Endothelial cell of umbilical vein (primary cell): Measurements from ENCODE around the gene CREB3L2. TPM values are rescaled to one million over a fixed set of nuclear protein-coding genes. Genes with fewer than 3 reads are reported as not detected.

ENCODE experiments used
- BruUV-seq: library from RNA; stranded (reverse); fragments of 400-500 nt; replicated peaks from 2 replicates; lab custom pipeline; 2021; lab: Mats Ljungman, UMichigan
- CTCF ChIA-PET: fragments of 300-600, 350-600 bp; sonication (Branson Sonifier 250); formaldehyde crosslinking; loops from one replicate; lab custom pipeline; 2021; ENCODE audit warnings: antibody characterized with exemption, inconsistent platforms; lab: Charles Lee
- POLR2A ChIA-PET: fragments of 300-600, 350-600 bp; sonication (Branson Sonifier 250); formaldehyde crosslinking; loops from one replicate; lab custom pipeline; 2021; ENCODE audit warnings: antibody characterized with exemption, inconsistent platforms; lab: Charles Lee
- DNase-seq: peaks from one replicate; pipeline ENCODE4 v3.0.0-alpha.2; 2011; ENCODE audit warnings: low read depth, low spot score
- FAIRE-seq: peaks from 2 replicates; lab custom pipeline; 2011; peaks lifted over from hg19 to GRCh38; lab: Jason Lieb, UNC
- H2AFZ ChIP-seq: 2 replicates; pipeline ENCODE4 v1.6.0; 2012; ENCODE audit warnings: low read depth, low read length, control low read depth, inconsistent platforms
- H3K27ac ChIP-seq: 2 replicates; pipeline ENCODE4 v1.5.1; 2011; ENCODE audit warnings: low read depth, mild to moderate bottlenecking, control low read depth, low read length, moderate library complexity; ENCODE audit not compliant: insufficient read depth
- H3K27me3 ChIP-seq, 2 experiments: 2 replicates each; pipeline versions ENCODE4 v1.6.0 to v1.6.1; 2011; ENCODE audit warnings: low read length in 2 of 2, mixed read lengths in 1 of 2; ENCODE audit not compliant: control insufficient read depth in 2 of 2, insufficient read depth in 2 of 2
- H3K36me3 ChIP-seq, 2 experiments: 2 replicates in 1 of 2; 3 replicates in 1 of 2; pipeline ENCODE4 v1.5.1; 2011; ENCODE audit warnings: low read length in 2 of 2, mild to moderate bottlenecking in 1 of 2, moderate library complexity in 1 of 2; ENCODE audit not compliant: control insufficient read depth in 2 of 2, insufficient read depth in 2 of 2; ENCODE audit errors: extremely low read depth in 1 of 2
- H3K4me1 ChIP-seq: 3 replicates; pipeline ENCODE4 v1.5.1; 2011; ENCODE audit warnings: mild to moderate bottlenecking, low read length; ENCODE audit not compliant: control insufficient read depth, insufficient read depth; ENCODE audit errors: extremely low read depth
- H3K4me2 ChIP-seq: 2 replicates; pipeline ENCODE4 v1.6.1; 2011; ENCODE audit warnings: low read length, control low read depth, mixed read lengths; ENCODE audit not compliant: insufficient read depth
- H3K4me3 ChIP-seq, 3 experiments: fragments of 200-600 bp in 1 of 3; sonication (generic), shearing (Covaris generic) in 1 of 3; replicated peaks in 1 of 3; 2 replicates each; pipeline ENCODE4 v1.5.1; 2011 to 2016; ENCODE audit warnings: control low read depth in 3 of 3, low read length in 3 of 3, mild to moderate bottlenecking in 2 of 3, inconsistent platforms in 1 of 3, low read depth in 1 of 3, moderate library complexity in 1 of 3; ENCODE audit not compliant: insufficient read depth in 1 of 3
- H3K79me2 ChIP-seq: 2 replicates; pipeline ENCODE4 v1.6.0; 2012; ENCODE audit warnings: low read length, inconsistent platforms; ENCODE audit not compliant: control insufficient read depth, insufficient read depth
- H3K9ac ChIP-seq: replicated peaks from 2 replicates; pipeline ENCODE3; 2011; ENCODE audit warnings: low read length, control low read depth; ENCODE audit not compliant: insufficient read depth; ENCODE audit errors: extremely low read depth
- H3K9me1 ChIP-seq: replicated peaks from 3 replicates; pipeline ENCODE4 v1.6.0; 2011; ENCODE audit warnings: mild to moderate bottlenecking, low read length; ENCODE audit not compliant: control insufficient read depth, insufficient read depth; ENCODE audit errors: extremely low read depth
- H3K9me3 ChIP-seq: replicated peaks from 2 replicates; pipeline ENCODE4 v1.5.1; 2012; ENCODE audit warnings: low read length, inconsistent platforms; ENCODE audit not compliant: control insufficient read depth, insufficient read depth
- H4K20me1 ChIP-seq: replicated peaks from 2 replicates; pipeline ENCODE3; 2011; ENCODE audit warnings: mild to moderate bottlenecking, low read length; ENCODE audit not compliant: control insufficient read depth, insufficient read depth; ENCODE audit errors: extremely low read depth
- CTCF ChIP-seq, 2 donors: IDR thresholded peaks; 1 replicate in 1 of 2; 2 replicates in 1 of 2; pipeline ENCODE4 v1.5.1; 2011; ENCODE audit warnings: low read length in 2 of 2, mild to moderate bottlenecking in 2 of 2, moderate library complexity in 2 of 2, control low read depth in 1 of 2, inconsistent platforms in 1 of 2, low read depth in 1 of 2; ENCODE audit not compliant: insufficient read depth in 1 of 2; ENCODE audit errors: extremely low read depth in 1 of 2
- EZH2 ChIP-seq: IDR thresholded peaks from 2 replicates; pipeline ENCODE4 v1.6.1; 2012; ENCODE audit warnings: borderline replicate concordance, low read depth, mild to moderate bottlenecking, moderate library complexity, low read length, inconsistent platforms; ENCODE audit not compliant: severe bottlenecking
- FOS ChIP-seq: IDR thresholded peaks from 2 replicates; pipeline ENCODE4 v1.6.1; 2011; ENCODE audit warnings: mild to moderate bottlenecking, low read length, moderate library complexity, borderline replicate concordance; ENCODE audit not compliant: insufficient read depth
- GATA2 ChIP-seq: IDR thresholded peaks from 2 replicates; pipeline ENCODE4 v1.7.0; 2011; ENCODE audit warnings: low read depth, mild to moderate bottlenecking, moderate library complexity, mixed read lengths, low read length; ENCODE audit not compliant: insufficient read length, insufficient read depth
- JUN ChIP-seq: IDR thresholded peaks from 2 replicates; pipeline ENCODE4 v1.6.1; 2011; ENCODE audit warnings: borderline replicate concordance, low read depth; ENCODE audit not compliant: insufficient read length, insufficient read depth
- MAX ChIP-seq: IDR thresholded peaks from 2 replicates; pipeline ENCODE4 v1.6.1; 2011; ENCODE audit not compliant: insufficient read depth, insufficient read length
- MYC ChIP-seq: IDR thresholded peaks from one replicate; pipeline ENCODE4 v1.6.1; 2011; ENCODE audit warnings: mild to moderate bottlenecking, low read depth, low read length
- POLR2A ChIP-seq: IDR thresholded peaks from 2 replicates; pipeline ENCODE4 v1.6.1; 2012; ENCODE audit warnings: low read depth, mild to moderate bottlenecking, control low read depth, low read length
- POLR2AphosphoS5 ChIP-seq: IDR thresholded peaks from 2 replicates; pipeline ENCODE4 v1.6.1; 2012; ENCODE audit warnings: low read depth, mild to moderate bottlenecking, control low read depth, low read length, moderate library complexity; ENCODE audit not compliant: insufficient read depth
- dilution Hi-C: fragments of 300-500 bp; cut with MboI; formaldehyde crosslinking; loops from one replicate; pipeline ENCODE4 v1.15.0; 2019; ENCODE audit warnings: low sequenced_read_pairs; ENCODE audit not compliant: extremely low pct_ligation_motif_present
- intact Hi-C: fragments of 100-400 bp; cut with micrococcal nuclease; formaldehyde crosslinking; loops from one replicate; pipeline ENCODE4 v1.10.0; 2022
- polyA plus RNA-seq, 4 experiments: library from polyadenylated mRNA; depleted of rRNA in 3 of 4; stranded (reverse) in 3 of 4; unstranded in 1 of 4; fragments of >200 nt; gene quantifications; 2 replicates each; pipeline versions ENCODE4 v1.2.1 to v1.2.3, GENCODE V29; 2011 to 2012; ENCODE audit warnings: missing spikeins in 1 of 4
- total RNA-seq: library from RNA; stranded (reverse); gene quantifications from 2 replicates; pipeline ENCODE4 v1.2.3, GENCODE V29; 2021

Gene CREB3L2
- total and polyA plus RNA-seq, 2 donors (not counting 3 experiments of a cell fraction or from before 2014, with no cell fraction given), result 32.1 to 93.4 TPM

- H3K4me1 ChIP-seq, result peaks cover 37% of the 10 kb centered on the region
- no peaks in the 10 kb centered on the region for H3K36me3 ChIP-seq
- POLR2A ChIA-PET, result interaction anchor here (1.2 to 2.8 kb wide), 3 partner anchors 12 to 35 kb away, joined by 4 to 11 read pairs (median 10); no protein-coding TSS in a partner anchor
- H3K9me3 ChIP-seq, result no peaks in the 10 kb centered on the region
- intact Hi-C loops (loop anchor here (1.0 to 10.0 kb wide), 6 partner anchors 12 to 1047 kb away; partner anchors contain the start of gene TRIM24), dilution Hi-C loops (no loop called here)
- CTCF ChIA-PET, result interaction anchor here (0.6 to 12.1 kb wide), 24 partner anchors 11 to 736 kb away, joined by 3 to 360 read pairs (median 4); no protein-coding TSS in a partner anchor
- H3K4me2 ChIP-seq, result peak overlapping the region; percentile 23
- H2AFZ ChIP-seq, result peak overlapping the region; percentile 60
- H3K9ac ChIP-seq, result peak overlapping the region; percentile 95
- FAIRE-seq, result peak; percentile 98
- peak; percentile 100 for DNase-seq
- H3K27ac ChIP-seq, result peak overlapping the region; percentile 81
- peaks cover 46% of the 10 kb centered on the region for H3K79me2 ChIP-seq
- BruUV-seq, result no TSS peak
- peak overlapping the region; percentile 58 to 96 (median 88) for H3K4me3 ChIP-seq
- H3K27me3 ChIP-seq, result no peaks in the 10 kb centered on the region
- no peaks in the 10 kb centered on the region for H3K9me1 ChIP-seq
- H4K20me1 ChIP-seq, result no peaks in the 10 kb centered on the region
- TF ChIP-seq GATA2 (no peak), JUN (peak; percentile 39), CTCF (IDR thresholded peaks at IDR 0.05; ENCODE audit: extremely low read depth in 1 of 2, insufficient read depth in 1 of 2, low read depth in 1 of 2, low read length in 2 of 2) (peak; percentile 77 to 96), FOS (no peak), POLR2A (no peak), MAX (no peak), MYC (no peak), EZH2 (no peak), POLR2AphosphoS5 (no peak)
These were observed 376 bp upstream of the CREB3L2 start for GRCh38 chr7:138002096-138002827.
